HG02852 (cell line): ENCODE measurements around the gene B4GAT1.
A peak's percentile ranks its signal among the peaks of the same experiment; 100 is the strongest.
"Not testable (repeated sequence)": the region's sequence is repeated elsewhere in the genome, so short reads cannot be mapped to it uniquely, and the experiment has no call there.

Source experiments
- ATAC-seq: cut with Tn5 transposase; IDR thresholded peaks from one replicate; pipeline ENCODE4 v1.9.1; 2021; ENCODE audit warnings: mild to moderate bottlenecking, moderate library complexity; ENCODE audit not compliant: unreplicated experiment

B4GAT1 gene

DNA sequence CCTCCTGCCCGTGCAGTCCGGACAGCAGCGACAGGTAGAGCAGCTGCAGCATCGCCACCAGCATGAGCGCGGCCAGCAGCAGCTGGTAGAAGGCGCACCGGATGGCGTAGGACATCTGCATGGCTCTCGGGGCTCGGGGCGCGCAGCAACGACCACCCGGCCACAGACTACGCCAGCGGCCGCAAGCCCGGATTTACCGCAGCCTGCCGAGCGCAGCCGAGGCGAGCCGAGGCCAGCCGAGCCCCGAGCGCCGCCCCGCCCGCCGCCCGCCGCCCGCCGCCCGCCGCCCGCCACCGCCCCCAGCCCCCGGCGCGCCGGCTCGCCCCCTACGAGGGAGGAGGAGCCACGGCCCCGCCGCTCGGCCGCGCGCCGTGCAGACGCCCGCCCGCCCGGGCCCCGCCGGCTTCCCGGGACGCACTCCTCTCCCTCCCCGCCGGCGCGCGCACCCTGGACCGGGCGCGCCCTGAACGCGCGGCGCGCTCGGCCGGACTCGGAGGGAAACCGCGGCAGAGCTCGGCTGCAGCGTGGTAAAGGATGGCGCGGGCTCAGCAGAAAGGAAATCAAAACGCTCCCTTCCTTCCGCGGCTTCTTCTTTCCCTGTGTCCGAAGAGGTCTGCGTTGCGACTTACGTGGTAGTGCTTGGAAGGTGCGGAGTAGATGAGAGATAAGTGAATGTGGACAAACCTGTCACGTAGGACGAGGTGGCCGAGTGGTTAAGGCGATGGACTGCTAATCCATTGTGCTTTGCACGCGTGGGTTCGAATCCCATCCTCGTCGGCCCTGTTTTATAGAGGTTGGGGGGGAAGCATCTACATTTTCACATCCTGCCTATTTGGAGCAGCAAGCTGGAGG, at the start of gene B4GAT1:
Gene B4GAT1, minus strand, starts transcription at position 205 of the 852 bp plus-strand sequence. Its CDS starts 84 bp downstream, at position 121.
- peak; percentile 33 for ATAC-seq

DNA sequence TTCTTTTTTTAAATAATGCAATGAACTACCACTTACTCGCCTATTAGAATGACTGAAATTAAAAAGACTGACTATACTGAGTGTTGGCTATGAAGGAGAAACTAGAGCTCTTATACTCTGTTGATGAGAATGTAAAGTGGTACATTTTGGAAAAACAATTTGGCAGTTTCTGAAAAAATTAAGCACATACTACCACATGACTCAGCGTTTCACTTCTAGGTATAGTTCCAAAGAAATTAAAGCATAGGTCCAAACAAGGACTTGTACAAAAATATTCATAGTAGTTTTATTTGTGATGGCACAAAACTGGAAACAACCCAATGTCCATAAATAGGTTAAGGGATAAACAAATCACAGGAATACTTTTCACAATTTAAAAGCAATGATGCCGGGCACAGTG, 46.5 kb upstream of the B4GAT1 start:
- no peak for ATAC-seq

DNA sequence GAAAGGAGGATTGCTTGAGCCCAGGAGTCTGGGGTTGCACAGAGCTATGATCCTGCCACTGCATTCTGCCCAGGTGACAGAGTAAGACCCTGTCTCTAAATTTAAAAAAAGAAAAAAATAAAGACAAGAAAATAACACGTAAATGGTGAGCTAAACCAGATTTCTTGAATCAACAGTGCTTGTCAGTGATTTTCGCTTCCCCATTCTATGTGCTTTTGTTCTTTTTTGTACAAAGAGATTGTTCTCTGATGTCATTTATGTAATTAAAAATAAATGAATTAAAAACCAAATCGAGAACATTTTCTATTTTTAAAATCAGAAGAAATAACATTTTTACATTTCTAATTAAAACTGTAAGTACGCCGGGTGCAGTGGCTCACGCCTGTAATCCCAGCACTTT, 43.9 kb upstream of the B4GAT1 start:
- ATAC-seq = no peak

DNA sequence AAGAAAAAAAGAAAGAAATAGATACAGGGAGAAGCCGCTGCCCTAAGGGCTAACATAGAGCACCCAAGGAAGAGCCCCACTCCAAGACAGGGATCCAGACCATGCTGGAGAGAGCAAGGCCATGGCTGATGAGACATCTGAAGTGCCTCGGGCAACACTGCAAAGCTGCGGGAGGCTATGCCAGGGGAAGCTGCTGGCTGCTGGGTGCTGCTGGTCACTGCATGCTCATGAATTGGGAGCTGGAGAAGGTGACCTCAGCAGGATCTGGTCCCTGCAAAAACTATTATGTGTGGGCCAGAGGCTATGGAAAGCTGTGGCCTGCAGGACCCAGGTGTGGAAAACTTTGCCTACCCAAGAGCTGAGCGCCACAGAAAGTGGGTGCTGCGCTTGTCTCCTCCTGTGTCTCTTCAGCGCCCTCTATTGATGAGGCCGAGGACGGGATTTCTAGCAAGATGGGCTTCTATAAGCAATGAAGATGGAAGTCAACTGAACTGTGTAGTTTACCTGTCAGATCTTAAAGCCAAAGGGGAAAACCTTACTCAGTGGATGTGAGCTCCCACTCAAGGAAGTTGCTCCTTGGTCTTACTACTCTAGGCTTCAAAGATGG, 41.5 kb upstream of the B4GAT1 start:
- no peak for ATAC-seq

DNA sequence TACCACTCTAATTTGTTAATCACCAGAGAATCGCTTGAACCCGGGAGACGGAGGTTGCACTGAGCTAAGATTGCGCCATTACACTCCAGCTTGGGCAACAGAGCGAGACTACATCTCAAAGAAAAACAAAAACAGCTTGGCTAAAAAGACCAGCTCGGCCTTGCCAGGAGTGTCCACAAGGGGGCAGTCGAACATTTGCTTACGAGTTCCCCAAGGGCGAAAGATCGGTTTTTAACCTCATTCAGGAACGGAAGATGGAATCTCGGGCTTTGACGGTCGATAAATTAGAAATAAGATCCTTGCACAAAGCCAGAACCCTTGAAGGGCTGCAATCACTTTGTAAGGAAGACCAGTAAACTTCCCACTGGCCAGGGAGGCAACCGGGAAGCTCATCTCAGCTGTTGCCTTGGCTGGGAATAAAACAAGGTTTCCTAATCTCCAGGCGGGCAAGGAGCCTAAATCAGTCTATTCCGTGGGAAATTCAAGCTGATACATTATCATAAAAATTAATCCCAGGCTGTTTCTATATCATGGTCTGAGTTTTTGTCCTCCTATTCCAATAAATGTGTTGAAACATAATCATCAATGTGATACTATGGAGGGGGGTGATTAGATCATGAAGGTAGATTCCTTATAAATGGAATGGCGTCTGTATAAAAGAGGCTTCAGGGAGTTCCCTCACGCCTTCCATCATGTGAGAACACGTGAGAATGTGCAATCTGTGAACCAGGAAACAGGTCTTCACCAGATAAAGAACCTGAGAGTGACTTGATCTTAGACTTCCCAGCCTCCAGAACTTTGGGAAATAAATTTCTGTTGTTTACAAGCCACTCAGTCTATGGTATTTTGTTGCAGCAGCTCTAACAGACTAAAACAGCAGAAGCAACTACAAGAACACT, 39.0 kb upstream of the B4GAT1 start:
- no peak for ATAC-seq

DNA sequence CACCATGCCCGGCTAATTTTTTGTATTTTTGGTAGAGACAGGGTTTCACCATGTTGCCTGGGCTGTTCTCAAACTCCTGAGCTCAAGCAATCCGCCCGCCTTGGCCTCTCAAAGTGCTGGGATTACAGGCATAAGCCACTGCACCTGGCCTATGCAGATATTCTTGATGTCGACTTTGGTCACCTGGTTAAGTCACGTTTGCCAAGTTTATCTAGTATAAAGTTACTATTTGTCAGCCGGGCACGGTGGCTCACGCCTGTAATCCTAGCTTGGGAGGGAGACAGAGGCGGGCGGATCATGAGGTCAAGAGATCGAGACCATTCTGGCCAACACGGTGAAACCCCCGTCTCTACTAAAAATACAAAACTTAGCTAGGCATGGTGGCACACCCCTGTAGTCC, 36.9 kb upstream of the B4GAT1 start:
- ATAC-seq = not testable (repeated sequence)

DNA sequence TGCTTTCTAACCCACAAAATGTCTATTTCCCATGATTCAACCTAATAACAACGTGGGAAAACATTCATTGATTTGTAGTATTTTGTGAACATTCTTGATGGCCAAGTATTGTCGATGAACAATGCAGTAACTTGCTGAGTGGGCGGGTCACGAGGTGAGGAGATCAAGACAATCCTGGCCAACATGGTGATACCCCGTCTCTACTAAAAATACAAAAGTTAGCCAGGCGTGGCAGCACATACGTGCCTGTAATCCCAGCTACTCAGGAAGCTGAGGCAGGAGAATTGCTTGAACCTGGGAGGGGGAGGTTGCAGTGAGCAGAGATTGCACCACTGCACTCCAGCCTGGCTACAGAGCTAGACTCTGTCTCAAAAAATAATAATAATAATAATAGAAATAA, 32.8 kb upstream of the B4GAT1 start:
- not testable (repeated sequence) for ATAC-seq

DNA sequence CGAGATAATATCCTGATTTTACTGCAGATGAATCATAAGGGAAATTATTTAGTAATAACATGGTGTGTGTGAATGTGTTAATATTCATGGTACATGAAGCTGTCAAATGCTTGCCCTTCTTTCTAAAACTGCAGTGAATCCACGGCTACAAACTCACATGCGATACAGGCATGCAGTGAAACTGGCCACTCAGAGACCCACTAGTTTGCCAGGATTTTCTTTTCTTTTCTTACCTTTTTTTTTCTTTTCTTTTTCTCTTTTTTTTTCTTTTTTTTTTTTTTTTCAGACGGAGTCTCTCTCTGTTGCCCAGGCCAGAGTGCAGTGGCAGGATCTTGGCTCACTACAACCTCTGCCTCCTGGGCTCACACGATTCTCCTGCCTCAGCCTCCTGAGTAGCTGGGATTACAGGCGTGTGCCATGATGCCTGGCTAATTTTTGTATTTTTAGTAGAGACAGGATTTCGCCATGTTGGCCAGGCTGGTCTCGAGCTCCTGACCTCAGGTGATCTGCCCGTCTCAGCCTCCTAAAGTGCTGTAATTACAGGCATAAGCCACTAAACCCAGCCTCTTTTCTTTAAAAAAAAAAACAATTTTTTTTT, 26.4 kb upstream of the B4GAT1 start:
- ATAC-seq = not testable (repeated sequence)

DNA sequence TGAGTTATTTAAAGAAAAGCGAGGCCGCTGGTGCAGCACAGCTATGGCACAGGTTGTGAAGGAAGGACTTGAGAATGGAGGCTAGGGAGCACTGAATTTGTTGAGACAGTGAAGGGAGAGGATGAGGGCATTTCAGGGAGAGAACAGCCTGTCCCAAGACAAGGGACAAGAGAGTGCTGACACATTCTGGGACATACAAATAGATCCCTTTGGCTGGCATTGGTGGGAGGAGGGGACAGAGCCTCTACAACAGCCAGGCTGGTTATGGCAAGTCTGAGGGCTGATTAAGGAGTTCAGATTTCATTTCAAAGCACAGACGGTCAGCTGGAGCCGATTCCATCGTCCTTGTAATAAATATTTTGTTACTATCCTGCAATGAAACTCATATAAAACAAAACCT, 25.8 kb upstream of the B4GAT1 start:
- no peak for ATAC-seq

DNA sequence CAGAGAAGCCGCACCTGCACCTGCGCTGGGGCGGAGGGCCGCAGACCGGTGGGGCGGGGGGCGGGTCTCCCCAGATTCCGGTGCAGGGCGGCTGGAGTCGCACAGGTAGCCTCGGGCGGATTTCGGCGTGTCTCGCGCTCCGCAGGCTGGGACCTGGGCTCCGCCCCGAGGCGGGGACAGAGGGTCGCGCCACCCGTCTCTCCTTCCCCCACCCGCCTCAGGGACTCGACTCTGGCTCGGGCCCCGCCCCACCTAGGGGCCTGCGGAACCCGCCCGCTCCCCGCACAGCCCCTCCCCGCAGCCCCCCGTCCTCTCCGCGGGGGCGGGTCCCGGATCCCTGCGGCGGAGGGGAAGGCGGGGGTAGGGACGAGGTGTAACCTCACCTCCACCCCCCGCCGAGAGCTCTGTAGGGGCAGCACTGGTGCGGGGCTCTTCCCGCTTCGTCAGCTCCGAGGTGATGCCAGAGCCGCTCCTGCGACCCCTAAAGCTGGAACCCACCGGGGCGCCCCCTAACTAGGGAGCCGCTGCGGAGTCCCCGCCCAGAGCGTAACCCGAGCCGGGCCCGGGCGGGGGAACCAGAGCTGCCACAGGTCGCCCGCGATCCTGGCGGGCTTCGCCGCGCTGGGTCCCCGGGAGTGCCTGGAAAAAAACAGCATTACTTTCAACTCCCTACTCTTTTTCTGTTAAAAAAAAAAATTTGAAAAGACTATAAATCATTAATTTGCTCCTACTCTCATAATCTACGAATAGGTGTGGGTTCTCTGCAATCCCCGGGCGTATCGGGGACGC, 24.4 kb upstream of the B4GAT1 start, which contains the start of gene SLC29A2:
Gene SLC29A2, minus strand, starts transcription at position 134 of the 789 bp plus-strand sequence. CDS start 169 bp downstream, outside the sequence.
- peak; percentile 66 for ATAC-seq

DNA sequence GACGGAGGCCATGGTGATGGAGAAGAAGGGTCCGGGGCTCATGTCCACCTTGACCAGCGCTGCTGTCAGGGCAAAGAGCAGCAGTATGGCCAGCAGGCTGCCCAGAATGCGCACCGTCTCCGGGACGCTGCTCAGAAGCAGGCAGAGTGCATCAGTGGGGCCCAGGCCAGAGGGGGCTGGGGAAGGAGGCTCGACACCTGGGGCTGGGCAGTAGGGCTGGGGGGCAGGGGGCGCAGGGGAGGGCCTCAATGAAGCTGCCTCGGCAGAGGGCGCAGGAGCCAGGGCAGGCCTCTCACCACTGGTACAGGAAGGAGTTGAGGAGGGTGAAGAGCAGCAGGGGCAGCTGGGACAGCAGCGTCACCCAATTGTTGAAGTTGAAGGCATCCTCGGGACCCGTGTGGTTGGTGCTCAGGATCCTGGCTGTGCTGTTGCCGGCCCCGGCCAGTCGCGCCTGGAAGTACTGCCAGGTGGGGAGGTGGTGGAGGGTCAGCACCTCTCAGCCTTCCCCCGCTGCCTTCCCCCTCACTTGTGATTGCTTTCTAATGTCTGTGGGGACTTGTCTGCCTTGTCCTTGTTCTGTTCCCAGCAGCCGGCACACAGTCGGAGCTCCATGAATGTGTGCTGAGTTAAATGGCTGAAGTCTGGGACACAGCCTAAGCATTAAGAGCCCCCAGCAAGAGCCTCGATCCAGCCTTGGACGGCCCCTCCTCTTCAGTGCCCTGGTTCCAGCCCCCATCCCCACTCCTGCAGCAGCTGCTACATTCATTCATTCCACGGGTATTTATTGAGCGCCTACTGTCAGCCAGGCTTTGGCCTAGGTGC, 21.9 kb upstream of the B4GAT1 start:
- no peak for ATAC-seq

DNA sequence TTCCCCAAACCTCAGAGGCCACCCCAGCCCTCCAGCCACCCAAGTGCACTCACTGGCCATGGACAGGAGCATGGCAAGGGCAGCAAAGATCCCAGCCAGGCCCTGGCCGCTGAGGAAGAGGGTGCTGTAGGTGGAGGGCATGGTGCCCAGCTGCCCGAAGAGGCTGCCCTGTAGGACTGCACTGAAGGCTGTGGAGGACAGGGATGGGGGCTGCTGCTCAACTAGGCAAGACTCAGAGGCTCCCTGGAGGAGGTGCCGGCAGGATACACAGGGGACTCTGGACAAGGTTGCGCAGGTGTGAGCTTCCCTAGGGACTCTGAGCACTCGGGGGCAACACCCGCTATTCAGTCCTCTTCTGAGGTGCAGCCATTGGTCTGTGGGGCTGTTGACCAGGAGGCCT, 21.1 kb upstream of the B4GAT1 start:
- ATAC-seq = no peak

DNA sequence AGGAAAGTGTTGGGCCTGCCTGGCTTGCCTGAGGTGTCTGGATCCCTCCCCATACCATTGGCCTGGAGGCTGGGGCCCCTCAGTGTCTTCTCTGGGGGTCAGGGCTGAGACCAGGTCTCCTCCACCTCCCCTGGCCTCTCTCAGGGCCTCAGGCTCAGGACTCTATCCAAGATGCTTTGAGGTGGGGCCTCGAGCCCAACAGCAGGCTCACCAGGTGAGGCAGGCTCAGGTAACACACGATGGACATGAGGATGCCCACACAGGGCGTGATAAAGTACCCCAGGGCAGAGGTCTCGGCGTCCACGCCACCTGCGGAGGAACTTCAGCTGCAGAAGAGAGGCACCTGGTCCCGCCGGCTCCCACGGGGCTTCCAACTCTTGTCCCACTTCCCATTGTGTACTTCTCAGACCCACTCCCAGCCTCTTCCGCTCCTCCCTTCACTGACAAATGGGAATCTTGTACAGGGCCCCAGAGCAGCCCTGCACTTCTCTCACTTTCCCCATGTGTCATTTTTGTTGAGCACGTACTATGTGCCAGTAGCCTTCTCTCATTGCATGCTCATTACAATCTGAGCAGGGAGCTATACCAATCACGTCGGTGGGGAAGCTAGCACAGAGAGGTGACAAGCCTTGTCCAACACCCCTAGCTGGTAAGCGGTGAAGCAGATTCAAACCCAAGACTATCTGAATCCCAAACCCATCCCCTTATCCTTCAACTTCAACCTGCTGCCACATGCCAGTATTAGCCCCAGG, 20.3 kb upstream of the B4GAT1 start:
- no peak for ATAC-seq

DNA sequence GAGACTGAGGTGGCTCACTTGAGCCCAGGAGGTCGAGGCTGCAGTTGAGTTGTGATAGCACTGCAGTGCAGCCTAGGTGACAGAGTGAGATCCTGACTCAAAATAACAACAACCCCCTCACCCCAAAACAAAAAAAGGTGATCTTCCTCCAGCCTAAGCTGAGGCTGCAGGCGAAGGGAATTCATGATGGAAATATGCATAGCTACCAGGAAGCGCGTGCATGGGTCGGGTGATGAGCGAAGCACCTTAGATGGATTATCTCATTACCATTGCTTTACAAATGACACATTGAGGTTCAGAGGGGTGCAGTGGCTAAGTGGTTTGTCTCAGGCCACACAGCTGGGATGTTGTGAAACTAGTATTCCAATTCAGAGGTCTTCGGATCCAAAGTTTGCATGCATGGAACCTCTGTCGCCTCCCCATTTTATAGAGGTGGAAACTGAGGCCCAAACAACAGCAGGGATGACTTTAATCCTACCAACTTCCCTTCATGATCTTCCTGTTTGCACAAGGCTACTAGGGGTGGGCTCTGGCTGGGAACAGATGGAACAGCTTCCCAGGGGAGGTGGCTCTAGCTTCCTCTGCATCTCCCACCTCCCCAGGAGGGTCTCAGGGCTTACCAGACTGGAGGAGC, 19.5 kb upstream of the B4GAT1 start:
- ATAC-seq = no peak

DNA sequence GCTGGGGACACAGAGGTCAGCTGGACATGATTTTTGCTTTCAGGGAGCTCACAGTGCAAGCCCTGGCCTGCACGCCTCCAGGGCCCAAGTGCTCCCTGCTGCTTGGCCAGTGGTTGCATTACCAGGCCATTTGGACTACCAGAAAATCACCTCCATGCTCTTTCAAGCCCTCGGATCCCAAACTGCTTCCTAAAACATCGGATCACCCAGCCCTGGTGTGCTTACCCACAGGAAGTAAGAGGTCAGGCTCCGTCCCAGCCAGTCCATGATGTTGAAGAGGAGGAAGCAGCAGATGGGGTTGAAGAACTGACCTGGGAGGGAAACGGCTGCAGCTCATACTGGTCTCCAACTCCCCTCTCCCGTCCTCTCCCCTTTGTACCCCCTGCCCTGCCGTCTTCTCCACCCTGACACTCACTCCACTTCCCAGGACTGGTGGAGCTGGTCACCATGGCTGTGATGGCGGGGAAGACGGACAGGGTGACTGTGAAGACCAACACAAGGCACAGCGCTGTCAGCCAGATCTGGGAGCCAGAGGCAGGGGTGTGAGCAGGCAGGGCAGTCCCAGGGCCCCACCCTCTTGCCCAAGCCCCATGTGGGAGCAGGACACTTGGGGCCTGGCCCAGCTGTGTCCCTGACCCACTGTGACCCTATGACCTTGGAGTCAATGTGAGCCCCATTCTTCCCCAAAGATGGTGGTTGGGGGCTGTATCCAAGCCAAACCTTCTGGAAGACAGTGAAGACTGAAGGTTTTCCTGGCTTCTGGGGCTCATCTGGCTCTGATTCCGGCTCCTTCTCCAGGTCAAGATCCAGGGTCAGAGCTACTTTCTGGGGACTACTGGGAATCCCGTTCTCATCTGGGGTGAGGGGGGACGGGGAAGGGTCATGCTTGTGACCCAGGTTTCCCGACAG, 18.5 kb upstream of the B4GAT1 start:
- no peak for ATAC-seq

DNA sequence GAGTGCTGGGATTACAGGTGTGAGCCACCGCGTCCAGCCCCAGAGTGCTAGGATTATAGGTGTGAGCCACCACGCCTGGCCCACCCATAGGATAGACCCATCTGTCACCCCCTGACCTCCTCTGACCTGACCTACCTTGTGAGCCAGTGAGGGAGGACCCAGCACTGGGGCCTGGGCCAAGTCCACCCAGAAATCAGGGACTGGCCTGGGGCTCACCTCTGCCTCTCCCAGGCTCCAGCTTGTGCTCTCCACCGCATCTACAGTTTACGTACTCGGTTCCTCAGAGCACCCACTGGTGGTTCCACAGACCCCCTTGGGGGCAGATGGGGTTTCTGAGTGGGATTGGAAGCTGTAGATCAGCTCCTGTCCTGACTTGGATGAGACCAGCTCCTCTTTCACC, 17.7 kb upstream of the B4GAT1 start:
- ATAC-seq = no peak
